ENCODE measurements around the gene ELOA.
A peak's percentile ranks its signal among the peaks of the same experiment; 100 is the strongest.
"Not testable (repeated sequence)": the region's sequence is repeated elsewhere in the genome, so short reads cannot be mapped to it uniquely, and the experiment has no call there.

ELOA gene

GRCh38 chr1:23736437-23737134, 6.7 kb upstream of the ELOA start:
- no peak for DNase-seq

- DNase-seq = no peak
Observed at GRCh38 chr1:23741609-23742008, 1.7 kb upstream of the ELOA start.

- no peak for DNase-seq
Observed at GRCh38 chr1:23742670-23743286, 493 bp upstream of the ELOA start.

- no peak for DNase-seq
Observed at GRCh38 chr1:23745515-23745914, 2.2 kb downstream of the ELOA start.

GRCh38 chr1:23748016-23748415, 4.7 kb downstream of the ELOA start:
- no peak for DNase-seq

GRCh38 chr1:23751050-23751814, 8.0 kb downstream of the ELOA start:
- no peak for DNase-seq

GRCh38 chr1:23751815-23752200, 8.5 kb downstream of the ELOA start:
- no peak for DNase-seq

GRCh38 chr1:23752909-23753308, 9.6 kb downstream of the ELOA start:
- no peak for DNase-seq

GRCh38 chr1:23756676-23757075, 13.4 kb downstream of the ELOA start:
- no peak for DNase-seq

GRCh38 chr1:23757812-23758211, 14.5 kb downstream of the ELOA start:
- DNase-seq = no peak

- no peak for DNase-seq
Observed at GRCh38 chr1:23759277-23759676, 16.0 kb downstream of the ELOA start.

- DNase-seq = no peak
Observed at GRCh38 chr1:23763041-23763577, 19.8 kb downstream of the ELOA start.

- DNase-seq = no peak
Observed at GRCh38 chr1:23768733-23769132, 25.5 kb downstream of the ELOA start.

- peak; percentile 84 for DNase-seq
Observed at GRCh38 chr1:23772049-23772853, 29.0 kb downstream of the ELOA start.

GRCh38 chr1:23772854-23773242, 29.6 kb downstream of the ELOA start:
- DNase-seq = no peak

- DNase-seq = no peak
Observed at GRCh38 chr1:23774174-23774880, 31.1 kb downstream of the ELOA start.

GRCh38 chr1:23776217-23776616, 32.9 kb downstream of the ELOA start:
- no peak for DNase-seq

- peak; percentile 92 for DNase-seq
Observed at GRCh38 chr1:23777979-23778814, 34.9 kb downstream of the ELOA start, which contains the start of gene PITHD1. PITHD1 (plus strand) TSS chr1:23778418; CDS start chr1:23778516, 98 bp downstream.

GRCh38 chr1:23779826-23780371, 36.6 kb downstream of the ELOA start:
- no peak for DNase-seq

- not testable (repeated sequence) for DNase-seq
Observed at GRCh38 chr1:23783141-23783540, 39.9 kb downstream of the ELOA start.

GRCh38 chr1:23784846-23785245, 41.6 kb downstream of the ELOA start:
- no peak for DNase-seq
